Left cardiac atrium (tissue), 4 donors: Measurements from ENCODE around the gene TBC1D12. TPM values are rescaled to one million over a fixed set of nuclear protein-coding genes. Genes with fewer than 3 reads are reported as not detected.
A peak's percentile ranks its signal among the peaks of the same experiment; 100 is the strongest.
"Not testable (repeated sequence)": the region's sequence is repeated elsewhere in the genome, so short reads cannot be mapped to it uniquely, and the experiment has no call there.

ENCODE experiments used
- ATAC-seq, 2 donors: fragments of 200-7000 bp; cut with Tn5 transposase; one replicate each; pipeline ENCODE4 v1.9.1; 2020; ENCODE audit warnings: mild to moderate bottlenecking in 2 of 2, moderate library complexity in 2 of 2
- DNase-seq: peaks from one replicate; pipeline ENCODE4 v3.0.0-alpha.2; 2020
- intact Hi-C, 2 donors: fragments of 100-400 bp; cut with DNase I; formaldehyde crosslinking; loops; one replicate each; pipeline versions ENCODE4 v1.14.1 to v1.15.1; 2022 to 2023
- long read RNA-seq: library from polyadenylated mRNA; unstranded; transcript quantifications from one replicate; pipeline ENCODE4 v2.0.0, GENCODE V29; 2021
- total RNA-seq, 2 donors: library from RNA; stranded (reverse); fragmentation: NEBNext Ultra II Directional; extraction: Animal tissue kit (Norgen Biotek cat#: 25700); gene quantifications; one replicate each; pipeline ENCODE4 v1.2.1, GENCODE V29; 2021
- donor health status: DM: no; HTN: yes; CAD: no.
- donor health status: DM: no; HTN: yes; CAD: no; lungs with severe emphysema.
- donor health status: DM: yes; HTN: yes; CAD: no.
- donor health status: Dilated cardiomyopathy.

TBC1D12 gene
- total RNA-seq, result 1 to 10 TPM; 6.6 to 6.9 TPM
- long read RNA-seq, result 0 reads

- intact Hi-C loops, result loop anchor here (5.0 kb wide), 1 partner anchor 40 kb away; the partner anchor contains the start of gene NOC3L (in 2 of the 2)
These were observed at the start of gene TBC1D12 for GRCh38 chr10:94402204-94402842. TBC1D12 (plus strand) TSS chr10:94402541; CDS start chr10:94402614, 73 bp downstream.

GRCh38 chr10:94353336-94353735 lies 49.0 kb upstream of the TBC1D12 start:
- no peak for ATAC-seq
- DNase-seq, result no peak
- intact Hi-C loops, result no loop called here

More at GRCh38 chr10:94402204-94402842, at the start of gene TBC1D12:
- ATAC-seq (peak; percentile 97 to 98), DNase-seq (peak; percentile 97)

- no peak for ATAC-seq
- intact Hi-C loops, result no loop called here
- DNase-seq, result no peak
These were observed 46.5 kb upstream of the TBC1D12 start for GRCh38 chr10:94355841-94356240.

- intact Hi-C loops, result no loop called here
- ATAC-seq (no peak), DNase-seq (no peak)
These were observed 45.1 kb upstream of the TBC1D12 start for GRCh38 chr10:94357193-94357592.

GRCh38 chr10:94358480-94358879 lies 43.9 kb upstream of the TBC1D12 start:
- intact Hi-C loops, result no loop called here
- ATAC-seq (no peak), DNase-seq (no peak)

GRCh38 chr10:94361171-94361794 lies 41.1 kb upstream of the TBC1D12 start:
- intact Hi-C loops, result loop anchor here (5.0 kb wide), 1 partner anchor 41 kb away; the partner anchor contains the start of gene TBC1D12 (in 2 of the 2)
- ATAC-seq (no peak), DNase-seq (no peak)

GRCh38 chr10:94362360-94363250 lies 39.7 kb upstream of the TBC1D12 start, which contains the start of gene NOC3L:
NOC3L (minus strand) TSS chr10:94362939; CDS start chr10:94362838, 101 bp downstream.
- ATAC-seq, result peak; percentile 99 to 100
- intact Hi-C loops, result loop anchor here (5.0 kb wide), 1 partner anchor 40 kb away; the partner anchor contains the start of gene TBC1D12 (in 2 of the 2)

GRCh38 chr10:94363251-94363565 lies 39.1 kb upstream of the TBC1D12 start:
- DNase-seq (no peak), ATAC-seq (no peak)
- intact Hi-C loops, result loop anchor here (5.0 kb wide), 1 partner anchor 39 kb away; the partner anchor contains the start of gene TBC1D12 (in 2 of the 2)

More at GRCh38 chr10:94362360-94363250, 39.7 kb upstream of the TBC1D12 start, which contains the start of gene NOC3L:
- peak; percentile 98 for DNase-seq

GRCh38 chr10:94364482-94364881 lies 37.9 kb upstream of the TBC1D12 start:
- no peak for ATAC-seq
- DNase-seq, result no peak
- intact Hi-C loops, result loop anchor here (5.0 kb wide), 1 partner anchor 38 kb away; the partner anchor contains the start of gene TBC1D12 (in 2 of the 2)

- intact Hi-C loops, result no loop called here
- ATAC-seq (no peak), DNase-seq (no peak)
These were observed 36.0 kb upstream of the TBC1D12 start for GRCh38 chr10:94366382-94366781.

GRCh38 chr10:94370501-94370900 lies 31.8 kb upstream of the TBC1D12 start:
- ATAC-seq (no peak), DNase-seq (no peak)
- intact Hi-C loops, result no loop called here

GRCh38 chr10:94375374-94375773 lies 27.0 kb upstream of the TBC1D12 start:
- no peak for ATAC-seq

GRCh38 chr10:94376865-94377264 lies 25.5 kb upstream of the TBC1D12 start:
- peak; percentile 24 to 50 for ATAC-seq
- intact Hi-C loops, result no loop called here
- DNase-seq, result no peak

More at GRCh38 chr10:94375374-94375773, 27.0 kb upstream of the TBC1D12 start:
- DNase-seq, result no peak
- intact Hi-C loops, result no loop called here

- ATAC-seq (no peak), DNase-seq (no peak)
- intact Hi-C loops, result no loop called here
These were observed 18.8 kb upstream of the TBC1D12 start for GRCh38 chr10:94383530-94383929.

- ATAC-seq, intact Hi-C loops, DNase-seq: not testable (repeated sequence)
These were observed 16.6 kb upstream of the TBC1D12 start for GRCh38 chr10:94385733-94386132.

- intact Hi-C loops, ATAC-seq, DNase-seq: not testable (repeated sequence)
These were observed 10.2 kb upstream of the TBC1D12 start for GRCh38 chr10:94392117-94392516.

- DNase-seq, result no peak
- intact Hi-C loops, result no loop called here
- no peak for ATAC-seq
These were observed 4.6 kb upstream of the TBC1D12 start for GRCh38 chr10:94397549-94398370.

GRCh38 chr10:94398762-94399161 lies 3.6 kb upstream of the TBC1D12 start:
- no peak for DNase-seq
- intact Hi-C loops, result no loop called here
- no peak for ATAC-seq
